Common myeloid progenitor, CD34-positive (primary cell): ENCODE results near the gene MAU2.

Experiments used
- CTCF ChIA-PET: fragments of 350-600 bp; sonication (Branson Sonifier 250); formaldehyde crosslinking; loops from one replicate; lab custom pipeline; 2021; ENCODE audit warnings: antibody characterized with exemption; lab: Charles Lee
- POLR2A ChIA-PET: fragments of 350-600 bp; sonication (Branson Sonifier 250); formaldehyde crosslinking; loops from one replicate; lab custom pipeline; 2021; ENCODE audit warnings: antibody characterized with exemption; lab: Charles Lee
- DNase-seq, 3 donors: peaks; one replicate each; pipeline versions ENCODE4 v3.0.0 to v3.0.0-alpha.2; 2013
- H3K27ac ChIP-seq, 2 experiments: 1 replicate in 1 of 2; 2 replicates in 1 of 2; pipeline ENCODE4 v1.7.0; 2013; ENCODE audit warnings: inconsistent platforms in 2 of 2, low read length in 2 of 2, mild to moderate bottlenecking in 2 of 2, low read depth in 1 of 2, moderate library complexity in 1 of 2; ENCODE audit not compliant: severe bottlenecking in 2 of 2, insufficient read depth in 1 of 2, poor library complexity in 1 of 2
- H3K27me3 ChIP-seq, 5 experiments: replicated peaks in 2 of 5; 1 replicate in 3 of 5; 2 replicates in 2 of 5; pipeline versions ENCODE4 v1.6.1 to v1.7.0; 2013; ENCODE audit warnings: low read length in 4 of 5, mild to moderate bottlenecking in 2 of 5, moderate library complexity in 2 of 5, inconsistent platforms in 1 of 5; ENCODE audit not compliant: insufficient read depth in 5 of 5, control insufficient read depth in 4 of 5
- H3K36me3 ChIP-seq, 4 experiments: 1 replicate in 2 of 4; 2 replicates in 2 of 4; pipeline versions ENCODE4 v1.6.1 to v1.7.0; 2013; ENCODE audit warnings: low read length in 3 of 4, control low read depth in 1 of 4, mild to moderate bottlenecking in 1 of 4; ENCODE audit not compliant: control insufficient read depth in 4 of 4, insufficient read depth in 4 of 4
- H3K4me1 ChIP-seq, 4 experiments: 1 replicate in 3 of 4; 2 replicates in 1 of 4; pipeline versions ENCODE4 v1.6.1 to v1.7.1; 2013; ENCODE audit warnings: low read length in 3 of 4, mild to moderate bottlenecking in 3 of 4, control low read depth in 1 of 4, inconsistent platforms in 1 of 4, moderate library complexity in 1 of 4; ENCODE audit not compliant: control insufficient read depth in 4 of 4, insufficient read depth in 4 of 4; ENCODE audit errors: control extremely low read depth in 1 of 4
- H3K4me3 ChIP-seq, 7 experiments: 1 replicate in 4 of 7; 2 replicates in 3 of 7; pipeline versions ENCODE4 v1.5.1 to v1.7.0; 2013; ENCODE audit warnings: mild to moderate bottlenecking in 7 of 7, low read length in 6 of 7, moderate library complexity in 6 of 7, inconsistent platforms in 2 of 7, low read depth in 2 of 7, control low read depth in 1 of 7; ENCODE audit not compliant: insufficient read depth in 4 of 7, control insufficient read depth in 1 of 7; ENCODE audit errors: extremely low read depth in 1 of 7
- H3K9me3 ChIP-seq, 5 experiments: 1 replicate in 4 of 5; 2 replicates in 1 of 5; pipeline versions ENCODE4 v1.6.1 to v1.7.1; 2013; ENCODE audit warnings: low read length in 4 of 5, mild to moderate bottlenecking in 2 of 5, inconsistent platforms in 1 of 5, low read depth in 1 of 5, moderate library complexity in 1 of 5; ENCODE audit not compliant: control insufficient read depth in 4 of 5, insufficient read depth in 2 of 5; ENCODE audit errors: control extremely low read depth in 1 of 5
- WGBS: methylation state at CpG from one replicate; pipeline ENCODE4 v1.1.5; 2013; ENCODE audit not compliant: insufficient coverage; 5-methylcytosine and 5-hydroxymethylcytosine counted together

Gene MAU2

DNA sequence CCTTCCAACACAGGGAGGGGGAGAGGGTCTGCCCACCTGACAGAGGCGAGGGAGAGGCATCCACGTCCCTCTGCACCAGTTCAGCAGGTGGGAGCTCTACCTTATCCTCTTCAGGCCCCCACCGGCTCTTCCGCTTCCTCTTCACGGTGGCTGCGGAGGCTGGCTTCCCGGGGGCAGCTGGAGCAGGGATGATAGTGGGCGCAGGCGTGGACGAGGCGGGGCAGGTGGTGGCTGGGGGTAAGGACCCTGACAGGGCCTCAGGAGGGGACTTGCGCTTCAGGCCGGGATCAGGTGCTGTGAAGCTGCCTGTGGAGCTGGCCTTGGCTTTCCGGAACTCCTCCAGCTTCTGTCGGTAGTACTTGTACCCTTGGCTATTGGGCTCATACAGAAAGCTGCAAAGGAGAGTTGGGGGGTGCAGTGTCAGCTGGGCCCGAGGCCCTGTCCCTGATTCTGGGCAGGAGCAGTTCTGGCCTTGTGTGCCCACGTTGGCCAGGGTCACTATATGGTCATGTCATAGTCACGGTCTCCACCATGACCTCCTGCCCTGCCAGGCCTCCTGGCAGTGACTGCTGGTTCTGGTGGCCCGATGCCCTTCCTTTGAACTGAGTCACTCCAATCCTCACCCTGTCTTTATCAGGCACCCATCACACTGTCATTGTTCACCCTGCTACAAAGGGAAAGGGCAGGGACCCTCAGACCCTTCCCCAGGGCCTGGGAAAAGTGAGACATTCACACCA, 23.5 kb upstream of the MAU2 start:
- Histone ChIP-seq H3K27ac (no peak overlapping the region), H3K27me3 (no peaks in the 10 kb centered on the region), H3K4me1 (no peaks in the 10 kb centered on the region), H3K9me3 (peaks cover 0 to 5% (median 0%) of the 10 kb centered on the region in 5 experiments), H3K4me3 (no peak overlapping the region), H3K36me3 (peaks cover 30 to 70% (median 39%) of the 10 kb centered on the region in 4 experiments)
- ChIA-PET POLR2A (no interaction called here), CTCF (interaction anchor here (1.1 to 1.2 kb wide), 2 partner anchors 9 to 13 kb away, joined by 3 read pairs; no protein-coding TSS in a partner anchor)
- WGBS: 98% methylated on average over 15 of the region's 19 CpGs
- no peak for DNase-seq

GRCh38 chr19:19297759-19298158, 22.9 kb upstream of the MAU2 start:
- H3K4me3 ChIP-seq: no peak overlapping the region
- peaks cover 30 to 70% (median 43%) of the 10 kb centered on the region in 4 experiments for H3K36me3 ChIP-seq
- no peak overlapping the region for H3K27ac ChIP-seq
- DNase-seq: no peak
- no peaks in the 10 kb centered on the region for H3K27me3 ChIP-seq
- ChIA-PET POLR2A (no interaction called here), CTCF (interaction anchor here (1.2 kb wide), 1 partner anchor 14 kb away, joined by 3 read pairs; no protein-coding TSS in a partner anchor)
- H3K9me3 ChIP-seq: peaks cover 0 to 3% (median 0%) of the 10 kb centered on the region in 5 experiments
- WGBS: 95% methylated on average over 9 of the region's 9 CpGs
- no peaks in the 10 kb centered on the region for H3K4me1 ChIP-seq

DNA sequence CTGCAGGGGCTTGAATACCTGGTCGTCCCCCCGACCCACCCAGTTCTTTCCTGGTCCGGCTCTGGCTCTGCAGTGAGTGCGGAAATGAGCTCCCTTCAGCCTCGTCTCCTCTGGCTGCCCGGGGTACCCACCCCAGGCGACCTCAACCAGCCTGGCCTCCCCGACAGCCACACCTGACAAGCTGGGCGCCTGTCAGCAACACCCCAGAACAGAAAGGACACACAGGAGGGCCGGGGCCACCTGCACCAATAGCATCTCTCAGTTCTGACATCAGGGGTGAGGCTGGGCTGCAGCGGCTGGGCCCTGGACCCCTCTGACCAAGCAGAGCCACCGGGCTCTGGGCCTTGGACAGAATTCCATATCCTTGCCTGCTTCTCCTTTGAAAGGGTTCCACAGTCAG, 20.0 kb upstream of the MAU2 start:
- H3K36me3 ChIP-seq: peaks cover 32 to 71% (median 56%) of the 10 kb centered on the region in 4 experiments
- 98% methylated on average over 11 of the region's 12 CpGs for WGBS
- CTCF ChIA-PET: interaction anchor here (0.8 kb wide), 1 partner anchor 15 kb away, joined by 3 read pairs; no protein-coding TSS in a partner anchor

DNA sequence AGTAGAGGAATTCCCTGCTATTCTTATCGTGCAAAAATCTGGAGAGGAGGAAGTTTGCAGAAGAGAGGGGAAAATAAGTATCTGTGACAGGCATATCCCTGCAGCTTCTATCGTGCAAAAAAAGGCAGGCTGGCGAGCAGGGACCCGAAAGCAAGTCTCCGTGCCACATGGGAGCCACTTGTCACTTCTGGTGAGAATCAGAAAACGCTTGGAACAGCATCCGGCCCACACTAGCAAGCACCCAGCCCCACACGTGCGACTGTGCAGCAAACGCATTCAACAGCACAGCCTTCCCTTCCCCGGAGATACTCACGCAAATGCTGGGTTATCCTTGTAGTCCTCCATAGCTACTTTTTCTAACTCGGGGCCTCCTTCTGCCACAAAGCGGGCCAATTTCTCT, 17.2 kb upstream of the MAU2 start:
- WGBS: 99% methylated on average over 14 of the region's 14 CpGs
- POLR2A ChIA-PET: no interaction called here
- no peaks in the 10 kb centered on the region for H3K4me1 ChIP-seq
- H3K9me3 ChIP-seq: no peaks in the 10 kb centered on the region
- peaks cover 24 to 84% (median 64%) of the 10 kb centered on the region in 4 experiments for H3K36me3 ChIP-seq
- no peak overlapping the region for H3K27ac ChIP-seq
- CTCF ChIA-PET: interaction anchor here (1.4 to 1.8 kb wide), 2 partner anchors 10 to 12 kb away, joined by 3 to 4 read pairs; no protein-coding TSS in a partner anchor
- DNase-seq: no peak
- no peak overlapping the region for H3K4me3 ChIP-seq
- no peaks in the 10 kb centered on the region for H3K27me3 ChIP-seq

More for the DNA sequence above, 20.0 kb upstream of the MAU2 start:
- Histone ChIP-seq H3K4me1 (no peaks in the 10 kb centered on the region), H3K27ac (no peak overlapping the region), H3K4me3 (no peak overlapping the region), H3K27me3 (no peaks in the 10 kb centered on the region), H3K9me3 (no peaks in the 10 kb centered on the region)
- no peak for DNase-seq
- POLR2A ChIA-PET: no interaction called here

- POLR2A ChIA-PET: interaction anchor here (1.1 kb wide), 1 partner anchor 12 kb away, joined by 3 read pairs; no protein-coding TSS in a partner anchor
- Histone ChIP-seq H3K4me3 (no peak overlapping the region), H3K9me3 (no peaks in the 10 kb centered on the region), H3K27ac (no peak overlapping the region), H3K4me1 (no peaks in the 10 kb centered on the region), H3K36me3 (peaks cover 22 to 87% (median 68%) of the 10 kb centered on the region in 4 experiments), H3K27me3 (no peaks in the 10 kb centered on the region)
- WGBS: 92% methylated on average over 10 of the region's 14 CpGs
- CTCF ChIA-PET: no interaction called here
- DNase-seq: no peak
Measured at GRCh38 chr19:19304186-19304965, 16.3 kb upstream of the MAU2 start.

DNA sequence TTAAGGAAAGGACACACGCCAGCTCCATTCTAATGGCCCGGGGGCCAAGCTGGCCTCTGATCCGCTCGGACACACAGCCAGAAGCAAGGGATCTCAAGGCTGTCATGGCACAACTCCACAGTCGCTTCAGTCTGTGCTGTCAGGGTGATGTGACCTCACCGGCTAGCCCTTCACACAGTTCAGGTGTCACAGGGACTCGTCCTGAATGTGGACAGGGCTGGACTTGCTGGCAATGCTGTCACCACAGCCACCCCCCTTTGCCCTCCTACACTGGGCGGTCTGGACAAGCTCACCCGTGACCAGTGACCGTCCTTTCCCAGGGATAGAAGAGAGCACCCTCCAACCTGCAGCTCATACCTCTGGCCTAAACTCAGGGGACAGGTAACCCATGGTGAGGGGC, 15.6 kb upstream of the MAU2 start:
- Histone ChIP-seq H3K36me3 (peaks cover 25 to 91% (median 71%) of the 10 kb centered on the region in 4 experiments), H3K4me1 (no peaks in the 10 kb centered on the region), H3K27ac (no peak overlapping the region), H3K27me3 (no peaks in the 10 kb centered on the region), H3K9me3 (no peaks in the 10 kb centered on the region), H3K4me3 (no peak overlapping the region)
- ChIA-PET CTCF (interaction anchor here (1.0 kb wide), 1 partner anchor 8 kb away, joined by 3 read pairs; no protein-coding TSS in a partner anchor), POLR2A (interaction anchor here (1.1 kb wide), 1 partner anchor 11 kb away, joined by 3 read pairs; no protein-coding TSS in a partner anchor)
- 98% methylated on average over 5 of the region's 10 CpGs for WGBS
- DNase-seq: no peak
